NCI-H2081 treated with DMSO at 0.1 percent for 48 hours (cell line): ENCODE data around the gene SGPL1.
"Not testable (repeated sequence)": the region's sequence is repeated elsewhere in the genome, so short reads cannot be mapped to it uniquely, and the experiment has no call there.

Experiments used
- DNase-seq: peaks from one replicate; lab custom pipeline; 2025; lab: John Stamatoyannopoulos, UW

SGPL1 gene

GRCh38 chr10:70815504-70816219 lies at the start of gene SGPL1:
SGPL1 (plus strand) TSS chr10:70815948; CDS start chr10:70816854, 906 bp downstream.
- DNase-seq: no peak

GRCh38 chr10:70768026-70768685 lies 47.6 kb upstream of the SGPL1 start:
- not testable (repeated sequence) for DNase-seq

GRCh38 chr10:70769121-70769520 lies 46.6 kb upstream of the SGPL1 start:
- DNase-seq: no peak

GRCh38 chr10:70770001-70770400 lies 45.7 kb upstream of the SGPL1 start:
- DNase-seq: no peak

GRCh38 chr10:70770516-70770915 lies 45.2 kb upstream of the SGPL1 start:
- not testable (repeated sequence) for DNase-seq

- DNase-seq: no peak
These were observed 44.2 kb upstream of the SGPL1 start for GRCh38 chr10:70771311-70772194.

GRCh38 chr10:70772627-70773026 lies 43.1 kb upstream of the SGPL1 start:
- DNase-seq: no peak

- no peak for DNase-seq
These were observed 42.3 kb upstream of the SGPL1 start for GRCh38 chr10:70773461-70773860.

- DNase-seq: no peak
These were observed 41.6 kb upstream of the SGPL1 start for GRCh38 chr10:70773965-70774809.

GRCh38 chr10:70774810-70775678 lies 40.7 kb upstream of the SGPL1 start:
- DNase-seq: no peak

- no peak for DNase-seq
These were observed 39.9 kb upstream of the SGPL1 start for GRCh38 chr10:70775679-70776454.

- DNase-seq: no peak
These were observed 39.2 kb upstream of the SGPL1 start for GRCh38 chr10:70776455-70777005.

GRCh38 chr10:70777063-70777875 lies 38.5 kb upstream of the SGPL1 start:
- DNase-seq: no peak

GRCh38 chr10:70778267-70778924 lies 37.4 kb upstream of the SGPL1 start:
- no peak for DNase-seq

GRCh38 chr10:70779088-70779487 lies 36.7 kb upstream of the SGPL1 start:
- DNase-seq: no peak

GRCh38 chr10:70779511-70780369 lies 36.0 kb upstream of the SGPL1 start:
- DNase-seq: no peak

- DNase-seq: no peak
These were observed 35.4 kb upstream of the SGPL1 start for GRCh38 chr10:70780370-70780760.
